Left kidney (tissue), 2 donors: ENCODE data around the gene MYO3B. TPM values are rescaled to one million over a fixed set of nuclear protein-coding genes. Genes with fewer than 3 reads are reported as not detected.
"Not testable (repeated sequence)": the region's sequence is repeated elsewhere in the genome, so short reads cannot be mapped to it uniquely, and the experiment has no call there.

Source experiments
- DNase-seq: peaks from one replicate; pipeline ENCODE4 v3.0.0-alpha.2; 2013
- polyA plus RNA-seq: library from polyadenylated mRNA; unstranded; fragments of 120-200 nt; gene quantifications from one replicate; pipeline ENCODE4 v1.2.1, GENCODE V29; 2013; ENCODE audit not compliant: insufficient read length

MYO3B gene
- polyA plus RNA-seq, 1 donor = 7.8 TPM

GRCh38 chr2:170514140-170514539 is 336.2 kb downstream of the MYO3B start:
- DNase-seq = peak; percentile 67

GRCh38 chr2:170517538-170517937 is 339.6 kb downstream of the MYO3B start:
- no peak for DNase-seq

- DNase-seq = no peak
Measured at GRCh38 chr2:170518911-170519310, 341.0 kb downstream of the MYO3B start.

- no peak for DNase-seq
Measured at GRCh38 chr2:170521299-170521698, 343.4 kb downstream of the MYO3B start.

- DNase-seq = no peak
Measured at GRCh38 chr2:170523506-170523905, 345.6 kb downstream of the MYO3B start.

- DNase-seq = no peak
Measured at GRCh38 chr2:170524828-170525565, 347.1 kb downstream of the MYO3B start.

- DNase-seq = no peak
Measured at GRCh38 chr2:170525566-170525900, 347.6 kb downstream of the MYO3B start.

- DNase-seq = peak; percentile 42
Measured at GRCh38 chr2:170530284-170530745, 352.4 kb downstream of the MYO3B start.

GRCh38 chr2:170530803-170531564 is 353.0 kb downstream of the MYO3B start:
- DNase-seq = no peak

GRCh38 chr2:170531876-170532275 is 353.9 kb downstream of the MYO3B start:
- DNase-seq = no peak

GRCh38 chr2:170533156-170533555 is 355.2 kb downstream of the MYO3B start:
- no peak for DNase-seq

- DNase-seq = no peak
Measured at GRCh38 chr2:170535552-170535951, 357.6 kb downstream of the MYO3B start.

- no peak for DNase-seq
Measured at GRCh38 chr2:170544817-170545216, 366.9 kb downstream of the MYO3B start.

- DNase-seq = no peak
Measured at GRCh38 chr2:170548304-170548703, 370.4 kb downstream of the MYO3B start.

GRCh38 chr2:170550501-170550900 is 372.6 kb downstream of the MYO3B start:
- DNase-seq = no peak

- DNase-seq = not testable (repeated sequence)
Measured at GRCh38 chr2:170551899-170552298, 374.0 kb downstream of the MYO3B start.

- no peak for DNase-seq
Measured at GRCh38 chr2:170553748-170554147, 375.8 kb downstream of the MYO3B start.

GRCh38 chr2:170554278-170554955 is 376.5 kb downstream of the MYO3B start:
- no peak for DNase-seq

GRCh38 chr2:170562928-170563327 is 385.0 kb downstream of the MYO3B start:
- DNase-seq = no peak

- no peak for DNase-seq
Measured at GRCh38 chr2:170563401-170563800, 385.5 kb downstream of the MYO3B start.

- no peak for DNase-seq
Measured at GRCh38 chr2:170566138-170566537, 388.2 kb downstream of the MYO3B start.

- DNase-seq = no peak
Measured at GRCh38 chr2:170567429-170567828, 389.5 kb downstream of the MYO3B start.

- DNase-seq = no peak
Measured at GRCh38 chr2:170568511-170568910, 390.6 kb downstream of the MYO3B start.
